ENCODE measurements around the gene GP9.

DNA sequence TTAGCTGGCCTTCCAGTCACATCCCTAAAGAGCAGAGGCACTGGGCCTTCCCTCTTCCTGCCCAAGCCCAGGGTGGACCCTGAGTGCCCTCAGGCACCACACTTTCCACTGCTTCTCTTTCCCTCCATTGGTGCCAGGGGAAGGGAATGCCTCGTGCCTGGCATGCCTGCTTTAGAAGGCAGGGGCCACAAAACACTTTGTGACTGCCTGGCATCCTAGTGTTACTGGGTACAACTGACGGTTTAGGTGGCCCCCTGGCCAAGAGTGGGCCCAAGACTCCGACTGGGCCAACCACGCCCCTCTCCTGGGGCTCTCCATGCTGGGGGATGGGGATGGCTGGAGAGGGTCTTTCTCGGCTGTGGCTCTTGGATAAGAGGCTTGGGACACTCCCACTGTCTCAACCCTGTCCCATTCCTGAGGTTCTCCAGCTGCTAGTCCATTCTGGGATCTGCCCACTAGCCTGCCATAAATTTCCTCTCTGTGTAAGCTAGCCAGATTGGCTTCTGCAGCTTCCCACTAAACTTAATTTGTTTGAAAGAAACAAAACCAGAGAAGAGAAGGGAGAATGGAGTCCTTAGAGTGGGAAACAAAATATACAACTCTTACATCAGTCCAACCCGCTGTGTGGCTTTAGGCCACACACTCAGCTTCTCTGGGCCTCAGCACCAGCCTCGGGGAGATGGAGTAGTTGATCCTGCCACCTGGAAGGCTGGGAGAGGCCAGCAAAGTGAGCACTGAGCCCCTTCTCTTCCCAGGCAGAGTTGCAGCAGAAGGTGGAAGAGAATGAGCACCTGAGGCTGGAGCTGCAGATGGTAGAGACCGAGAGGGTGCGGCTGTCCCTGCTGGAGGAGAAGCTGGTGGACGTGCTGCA is 24.1 kb upstream of the GP9 start:
- TF ChIP-seq POLR2A (IDR thresholded peaks at IDR 0.05) (no peak), POLR2AphosphoS5 (IDR thresholded peaks at IDR 0.05; ENCODE audit: insufficient read depth in 1 of 2, low read depth in 1 of 2) (no peak)
- TF ChIP-seq, protein P1, sequence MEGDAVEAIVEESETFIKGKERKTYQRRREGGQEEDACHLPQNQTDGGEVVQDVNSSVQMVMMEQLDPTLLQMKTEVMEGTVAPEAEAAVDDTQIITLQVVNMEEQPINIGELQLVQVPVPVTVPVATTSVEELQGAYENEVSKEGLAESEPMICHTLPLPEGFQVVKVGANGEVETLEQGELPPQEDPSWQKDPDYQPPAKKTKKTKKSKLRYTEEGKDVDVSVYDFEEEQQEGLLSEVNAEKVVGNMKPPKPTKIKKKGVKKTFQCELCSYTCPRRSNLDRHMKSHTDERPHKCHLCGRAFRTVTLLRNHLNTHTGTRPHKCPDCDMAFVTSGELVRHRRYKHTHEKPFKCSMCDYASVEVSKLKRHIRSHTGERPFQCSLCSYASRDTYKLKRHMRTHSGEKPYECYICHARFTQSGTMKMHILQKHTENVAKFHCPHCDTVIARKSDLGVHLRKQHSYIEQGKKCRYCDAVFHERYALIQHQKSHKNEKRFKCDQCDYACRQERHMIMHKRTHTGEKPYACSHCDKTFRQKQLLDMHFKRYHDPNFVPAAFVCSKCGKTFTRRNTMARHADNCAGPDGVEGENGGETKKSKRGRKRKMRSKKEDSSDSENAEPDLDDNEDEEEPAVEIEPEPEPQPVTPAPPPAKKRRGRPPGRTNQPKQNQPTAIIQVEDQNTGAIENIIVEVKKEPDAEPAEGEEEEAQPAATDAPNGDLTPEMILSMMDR (IDR thresholded peaks at IDR 0.05) = no peak

Measured in vagina (tissue), 2 donors.